SH-SY5Y (cell line): ENCODE data around the gene LINC00632.

Experiments used
- GATA2 ChIP-seq: IDR thresholded peaks from 2 replicates; pipeline ENCODE4 v1.6.1; 2011; ENCODE audit warnings: mild to moderate bottlenecking, low read depth, low read length
- GATA3 ChIP-seq: IDR thresholded peaks from 2 replicates; pipeline ENCODE4 v1.6.1; 2011; ENCODE audit warnings: low read depth, mild to moderate bottlenecking, low read length, moderate library complexity

DNA sequence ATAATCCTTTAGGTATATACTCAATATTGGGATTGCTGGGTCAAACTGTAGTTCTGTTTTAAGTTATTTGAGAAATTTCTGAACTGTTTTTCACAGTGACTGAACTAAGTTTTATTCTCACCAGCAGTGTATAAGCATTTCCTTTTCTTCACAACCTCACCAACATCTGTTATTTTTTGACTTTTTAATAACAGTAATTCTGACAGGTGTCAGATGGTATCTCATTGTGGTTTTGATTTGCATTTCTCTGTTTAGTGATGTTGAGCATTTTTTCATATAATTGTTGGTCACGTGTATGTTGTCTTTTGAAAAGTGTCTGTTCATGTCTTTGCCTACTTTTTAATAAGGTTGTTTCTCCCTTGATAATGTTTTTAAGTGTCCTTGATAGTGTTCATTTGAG is 112.6 kb downstream of the LINC00632 start:
- TF ChIP-seq GATA3, result no peak
- TF ChIP-seq GATA2, result no peak
